HG03565 (cell line): ENCODE results near the gene GPR15LG.
"Not testable (repeated sequence)": the region's sequence is repeated elsewhere in the genome, so short reads cannot be mapped to it uniquely, and the experiment has no call there.

Experiments
- ATAC-seq: cut with Tn5 transposase; IDR thresholded peaks from one replicate; pipeline ENCODE4 v1.9.1; 2021; ENCODE audit warnings: mild to moderate bottlenecking, moderate library complexity; ENCODE audit not compliant: unreplicated experiment

GPR15LG gene

GRCh38 chr10:84164442-84164841 is 9.2 kb upstream of the GPR15LG start:
- ATAC-seq: no peak

- peak; percentile 80 for ATAC-seq
Observed at GRCh38 chr10:84166620-84167288, 6.8 kb upstream of the GPR15LG start.

DNA sequence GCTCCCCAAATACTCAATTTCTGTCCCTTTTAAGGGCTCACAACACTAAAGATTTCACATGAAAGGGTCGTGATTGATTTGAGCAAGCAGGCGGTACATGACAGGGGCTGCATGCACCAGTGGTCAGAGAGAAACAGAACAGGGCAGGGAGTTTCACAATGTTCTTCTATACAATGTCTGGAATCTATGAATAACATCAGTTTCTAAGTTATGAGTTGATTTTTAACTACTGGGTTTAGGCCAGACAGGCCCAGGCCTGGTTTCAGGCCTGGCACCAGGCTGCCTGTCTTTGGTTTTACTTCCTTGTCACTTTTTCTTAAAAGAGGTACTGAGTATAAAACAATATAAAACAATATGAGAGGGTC is 6.3 kb upstream of the GPR15LG start:
- ATAC-seq: not testable (repeated sequence)

- not testable (repeated sequence) for ATAC-seq
Observed at GRCh38 chr10:84168382-84168781, 5.2 kb upstream of the GPR15LG start.

DNA sequence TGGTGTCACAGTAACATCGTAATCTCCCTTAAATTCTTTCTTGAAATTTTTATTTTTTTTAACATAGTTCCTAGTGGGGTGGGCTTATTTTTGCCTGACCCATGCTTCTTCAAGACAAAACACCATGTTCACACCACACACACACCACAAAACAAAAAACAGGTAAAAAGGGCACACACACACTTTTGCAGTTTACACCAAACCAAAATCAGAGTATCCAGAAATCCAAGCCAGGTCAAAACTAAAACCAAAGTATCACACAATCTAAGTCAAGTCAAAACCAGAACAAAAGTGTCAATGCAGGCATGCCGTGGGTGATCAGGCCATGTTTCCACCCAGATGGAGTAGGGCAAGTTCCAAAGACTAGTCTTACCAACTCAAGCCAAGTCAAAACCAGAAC is 2.4 kb upstream of the GPR15LG start:
- ATAC-seq: not testable (repeated sequence)

DNA sequence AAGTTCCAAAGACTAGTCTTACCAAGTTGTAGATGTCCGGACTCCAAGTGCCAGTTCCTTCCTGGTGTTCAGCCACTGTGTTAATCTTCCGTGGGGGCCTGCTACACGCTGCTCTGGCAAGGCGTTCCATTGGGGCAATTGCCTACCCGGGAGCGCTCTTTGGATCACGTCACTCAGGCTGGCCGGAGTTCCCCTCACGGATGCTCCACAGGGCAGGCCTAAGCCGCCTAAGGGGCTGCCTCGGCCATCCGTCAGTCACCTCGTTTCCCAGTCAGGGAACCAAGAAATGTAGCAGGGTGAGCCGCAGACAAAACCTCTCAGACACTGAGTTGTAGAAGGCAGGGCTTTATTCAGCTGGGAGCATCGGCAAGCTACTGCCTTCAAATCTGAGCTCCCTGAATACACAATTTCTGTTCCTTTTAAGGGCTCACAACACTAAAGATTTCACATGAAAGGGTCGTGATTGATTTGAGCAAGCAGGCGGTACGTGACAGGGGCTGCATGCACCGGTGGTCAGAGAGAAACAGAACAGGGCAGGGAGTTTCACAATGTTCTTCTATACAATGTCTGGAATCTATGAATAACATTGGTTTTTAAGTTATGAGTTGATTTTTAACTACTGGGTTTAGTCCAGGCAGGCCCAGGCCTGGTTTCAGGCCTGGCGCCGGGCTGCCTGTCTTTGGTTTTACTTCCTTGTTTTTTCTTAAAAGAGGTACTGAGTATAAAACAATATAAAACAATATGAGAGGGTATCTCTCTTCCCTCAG is 1.7 kb upstream of the GPR15LG start:
- ATAC-seq: peak; percentile 31

GRCh38 chr10:84172467-84173356 is 889 bp upstream of the GPR15LG start:
- peak; percentile 30 for ATAC-seq

DNA sequence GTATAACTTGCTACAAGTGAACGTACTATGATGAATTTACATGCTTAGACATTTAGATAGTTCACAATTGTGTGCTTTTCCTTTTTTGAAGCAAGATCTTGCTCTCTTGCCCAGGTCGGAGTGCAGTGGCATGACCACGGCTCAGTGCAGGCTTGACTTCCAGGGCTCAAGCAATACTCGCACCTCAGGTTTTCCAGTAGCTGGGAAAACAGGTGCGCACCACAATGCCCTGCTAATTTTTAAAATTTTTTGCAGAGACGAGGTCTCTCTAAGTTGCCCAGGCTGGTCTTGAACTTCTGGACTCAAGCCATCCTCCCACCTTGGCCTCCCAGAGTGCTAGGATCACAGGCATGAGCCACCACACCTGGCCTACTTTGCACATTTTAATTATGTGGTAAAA is 1.8 kb downstream of the GPR15LG start:
- no peak for ATAC-seq

- ATAC-seq: no peak
Observed at GRCh38 chr10:84176351-84176750, 2.8 kb downstream of the GPR15LG start.

DNA sequence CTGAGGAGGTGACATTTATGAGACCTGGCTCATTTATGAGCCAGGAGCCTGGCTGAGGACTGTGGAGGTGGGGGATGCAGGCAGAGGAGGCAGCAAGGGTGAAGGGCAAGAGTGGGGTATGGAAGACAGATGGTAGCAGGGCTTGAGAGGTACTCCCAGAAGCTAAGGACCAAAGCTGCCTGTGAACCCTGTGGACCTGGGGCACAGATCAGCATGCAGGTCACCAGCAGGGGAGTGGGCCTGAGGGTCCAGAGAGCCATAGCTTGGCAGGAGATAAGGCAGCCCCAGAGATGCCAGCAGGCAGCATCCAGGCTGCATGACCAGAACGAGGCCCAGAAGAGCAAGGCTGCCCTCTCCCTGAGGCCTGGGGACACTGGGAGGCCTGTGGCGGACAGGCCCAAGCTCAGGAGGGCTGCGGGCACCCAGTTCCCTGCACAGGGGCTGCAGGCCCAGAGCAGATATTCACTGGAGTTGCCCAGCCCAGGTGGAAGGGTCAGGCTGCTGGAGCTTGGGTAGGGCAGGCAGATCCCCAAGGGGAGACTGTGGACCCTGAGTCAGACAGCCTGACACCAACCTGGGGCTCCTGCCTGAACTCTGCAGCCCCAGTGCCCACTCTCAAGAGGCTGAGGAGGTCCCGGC is 3.4 kb downstream of the GPR15LG start:
- no peak for ATAC-seq

GRCh38 chr10:84177541-84178141 is 4.0 kb downstream of the GPR15LG start:
- ATAC-seq: peak; percentile 37

DNA sequence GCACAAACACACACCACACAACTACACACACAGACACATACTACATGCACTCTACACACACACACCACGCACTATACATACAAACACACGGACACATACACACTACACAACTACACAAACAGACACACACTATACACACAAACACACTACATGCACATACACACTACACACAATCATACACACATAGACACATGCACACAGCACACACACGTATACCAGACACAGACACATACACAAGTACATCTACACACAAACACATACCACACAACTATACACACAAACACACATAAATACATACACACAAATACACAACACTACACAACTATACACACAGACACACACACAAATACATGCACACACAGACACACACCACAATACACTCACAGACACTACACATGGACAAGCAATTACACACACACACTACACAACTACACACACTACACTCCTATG is 4.6 kb downstream of the GPR15LG start:
- ATAC-seq: no peak

GRCh38 chr10:84179059-84179710 is 5.6 kb downstream of the GPR15LG start:
- peak; percentile 86 for ATAC-seq

GRCh38 chr10:84180386-84180785 is 6.8 kb downstream of the GPR15LG start:
- not testable (repeated sequence) for ATAC-seq

DNA sequence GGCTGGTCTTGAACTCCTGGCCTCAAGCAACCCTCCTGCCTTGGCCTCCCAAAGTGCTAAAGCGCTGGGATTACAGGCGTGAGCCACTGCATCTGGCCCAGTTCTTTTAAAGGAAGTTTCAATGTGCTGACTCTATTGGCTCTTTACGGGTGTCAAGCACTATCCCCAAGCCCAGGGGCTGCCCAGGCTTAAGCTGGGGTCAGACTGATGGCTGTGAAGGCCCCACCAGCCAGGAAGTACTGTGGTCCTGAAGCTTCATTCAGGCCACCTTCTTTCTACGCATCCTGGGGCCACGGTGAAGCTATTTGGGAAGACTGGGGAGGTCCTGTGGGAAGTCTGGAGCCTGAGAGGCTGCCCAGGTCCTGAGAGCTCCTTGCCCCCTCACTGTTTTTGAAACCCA is 8.0 kb downstream of the GPR15LG start:
- no peak for ATAC-seq

GRCh38 chr10:84184517-84184916 is 10.9 kb downstream of the GPR15LG start:
- no peak for ATAC-seq

DNA sequence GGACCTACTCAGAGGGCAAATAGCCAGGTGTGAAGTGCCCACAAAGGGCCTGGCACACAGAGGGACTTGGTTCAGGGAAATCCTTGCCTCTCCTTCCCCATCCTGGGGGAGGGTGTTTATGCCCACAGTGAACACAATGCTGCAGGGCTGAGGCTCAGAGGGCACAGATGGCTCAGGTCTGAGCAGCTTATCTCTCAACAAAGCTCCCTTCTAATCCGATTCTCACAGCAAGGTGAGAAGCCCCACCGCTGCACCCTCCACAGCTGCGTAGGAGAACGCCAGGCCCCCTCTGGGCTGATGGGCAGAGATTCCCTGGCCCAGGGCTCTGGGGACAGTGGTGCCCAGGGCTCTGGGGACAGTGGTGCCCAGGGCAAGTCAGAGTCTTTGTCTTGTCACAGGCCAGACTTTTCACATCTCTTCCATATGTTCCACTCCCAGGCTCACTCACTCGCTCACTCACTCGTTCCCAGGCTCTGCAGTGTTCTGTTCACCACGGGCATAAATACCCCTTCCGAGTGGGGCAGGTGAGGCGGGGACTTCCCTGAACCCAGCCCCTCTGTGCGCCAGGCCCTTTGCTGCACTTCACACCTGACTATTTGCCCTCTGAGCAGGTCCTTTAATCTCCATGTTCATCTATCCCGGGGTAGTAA is 12.1 kb downstream of the GPR15LG start:
- ATAC-seq: no peak

DNA sequence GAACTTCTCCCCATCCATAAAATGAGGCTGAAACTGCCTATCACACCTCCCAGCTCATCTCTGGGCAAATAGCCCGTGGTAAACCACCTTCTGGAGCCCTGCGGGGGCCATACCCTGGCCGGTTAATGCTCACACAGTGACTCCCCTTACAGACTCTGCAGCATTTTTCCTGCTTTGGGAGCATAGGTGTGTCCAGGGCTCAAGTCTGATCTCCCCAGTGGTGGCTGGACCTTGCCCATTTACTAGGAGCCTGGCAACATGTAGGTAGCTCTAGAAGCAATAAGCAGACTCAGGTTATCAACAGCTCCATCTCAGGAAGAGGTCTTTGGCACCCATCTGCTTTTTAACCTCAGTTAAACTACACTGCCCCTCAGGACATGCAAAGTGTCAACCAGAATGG is 15.2 kb downstream of the GPR15LG start:
- ATAC-seq: no peak

DNA sequence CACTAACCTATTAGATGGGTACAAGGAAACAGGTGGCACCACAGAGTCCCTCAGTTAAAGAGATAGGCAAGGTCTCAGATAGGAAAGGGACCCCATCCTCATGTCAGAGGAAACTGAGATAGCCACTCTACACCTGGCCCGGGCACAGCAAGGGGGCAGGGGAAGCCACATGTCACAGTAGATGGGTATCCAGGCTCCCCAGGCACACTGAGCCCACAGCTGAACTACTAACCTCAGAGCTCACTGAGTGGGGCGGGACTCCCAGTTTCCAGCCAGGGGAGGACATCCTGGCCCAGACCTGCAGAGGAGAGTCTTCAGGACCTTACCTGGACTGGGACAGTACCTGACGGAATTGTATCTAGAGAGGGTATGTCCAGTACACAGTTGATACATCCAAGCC is 17.0 kb downstream of the GPR15LG start:
- no peak for ATAC-seq

GRCh38 chr10:84191106-84191505 is 17.5 kb downstream of the GPR15LG start:
- ATAC-seq: no peak
